Stimulated activated CD4-positive, alpha-beta T cell treated with anti-CD3 and anti-CD28 coated beads, Interleukin-4, amount 100 ng/mL, for 4 hours (primary cell): Measurements from ENCODE around the gene CKMT1A.
"Not testable (repeated sequence)": the region's sequence is repeated elsewhere in the genome, so short reads cannot be mapped to it uniquely, and the experiment has no call there.

Experiments used
- DNase-seq, 2 experiments: peaks; one replicate each; pipeline ENCODE4 v3.0.0-alpha.2; 2020

CKMT1A gene

DNA sequence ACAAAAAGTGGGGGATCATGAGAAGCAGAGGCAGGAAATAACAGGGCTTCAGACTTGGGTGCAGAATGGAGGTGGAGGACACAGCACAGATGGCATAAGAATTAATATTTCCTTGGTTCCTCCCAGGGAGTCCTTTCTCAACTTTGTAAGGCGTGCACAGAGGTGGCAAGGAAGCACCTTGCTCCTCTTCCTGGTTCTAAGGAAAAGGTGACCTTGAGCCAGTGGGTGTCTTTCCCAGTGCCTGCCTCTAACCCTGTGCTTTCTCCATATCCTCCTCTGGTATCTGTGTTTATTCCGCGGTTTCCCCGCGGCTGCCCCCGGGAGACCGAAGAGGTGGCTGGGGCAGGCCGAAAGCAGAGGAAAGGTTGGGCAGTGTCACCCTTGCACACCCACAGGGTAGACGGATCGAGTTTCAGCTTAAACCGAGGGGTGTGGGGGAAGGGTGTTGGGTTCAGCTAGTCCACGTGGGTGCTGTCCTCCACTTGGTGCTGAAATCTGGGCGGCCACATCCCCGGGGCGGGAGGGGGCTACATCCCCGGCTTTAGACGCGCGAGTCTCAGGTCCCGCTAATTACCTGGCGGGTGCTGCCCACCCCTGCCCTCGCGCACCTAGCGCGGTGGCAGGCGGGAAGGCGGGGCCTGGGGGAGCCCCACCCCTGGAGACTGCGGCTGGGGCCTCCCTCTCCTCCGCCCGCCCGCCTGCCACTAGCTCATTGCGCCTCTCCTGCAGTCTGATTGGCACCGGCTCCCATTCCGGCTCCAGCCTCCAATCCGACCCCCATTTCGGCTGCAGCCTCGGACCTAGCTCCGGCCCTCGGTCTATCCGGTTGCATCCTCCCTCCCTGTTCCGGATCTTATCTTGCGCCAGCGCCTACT, at the start of gene CKMT1A:
TSS of gene CKMT1A (plus strand) at position 712 of the 875 bp plus-strand sequence. CDS start 192 bp downstream, outside the sequence.
- not testable (repeated sequence) for DNase-seq

DNA sequence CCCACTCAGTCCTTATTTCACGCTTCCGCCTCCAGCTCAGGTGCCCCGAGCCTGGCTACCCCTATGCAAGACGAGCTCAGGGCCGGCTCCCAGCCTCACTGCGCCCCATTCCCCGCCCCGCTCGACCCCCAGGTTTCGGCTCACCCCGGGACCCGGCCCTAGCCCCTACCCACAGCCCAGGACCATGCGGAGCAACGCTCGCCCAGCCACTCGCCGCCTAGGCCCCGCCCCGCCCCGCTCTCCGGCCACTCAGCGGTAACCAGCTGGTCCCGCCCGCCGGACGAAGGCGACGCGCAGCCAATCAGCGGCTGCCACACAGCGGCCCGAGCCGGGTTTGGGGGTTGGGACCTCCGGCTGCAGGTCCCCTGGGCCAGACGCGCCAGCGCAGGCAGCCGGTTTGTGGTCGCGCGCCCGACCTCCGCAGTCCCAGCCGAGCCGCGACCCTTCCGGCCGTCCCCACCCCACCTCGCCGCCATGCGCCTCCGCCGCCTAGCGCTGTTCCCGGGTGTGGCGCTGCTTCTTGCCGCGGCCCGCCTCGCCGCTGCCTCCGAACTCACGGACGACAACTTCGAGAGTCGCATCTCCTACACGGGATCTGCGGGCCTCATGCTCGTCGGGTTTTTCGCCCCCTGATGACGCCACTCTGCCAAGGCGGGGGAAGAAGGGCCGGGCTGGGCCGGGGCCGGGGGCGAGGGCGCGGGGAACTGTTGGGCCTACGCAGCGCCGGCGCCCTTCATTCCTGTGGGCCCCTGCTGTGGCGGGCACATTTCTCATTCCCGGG, 44.8 kb upstream of the CKMT1A start, which contains the start of gene CATSPER2:
TSS of gene CATSPER2 (minus strand) at position 196 of the 781 bp plus-strand sequence. CDS start 783 bp downstream, outside the sequence.
- no peak for DNase-seq

DNA sequence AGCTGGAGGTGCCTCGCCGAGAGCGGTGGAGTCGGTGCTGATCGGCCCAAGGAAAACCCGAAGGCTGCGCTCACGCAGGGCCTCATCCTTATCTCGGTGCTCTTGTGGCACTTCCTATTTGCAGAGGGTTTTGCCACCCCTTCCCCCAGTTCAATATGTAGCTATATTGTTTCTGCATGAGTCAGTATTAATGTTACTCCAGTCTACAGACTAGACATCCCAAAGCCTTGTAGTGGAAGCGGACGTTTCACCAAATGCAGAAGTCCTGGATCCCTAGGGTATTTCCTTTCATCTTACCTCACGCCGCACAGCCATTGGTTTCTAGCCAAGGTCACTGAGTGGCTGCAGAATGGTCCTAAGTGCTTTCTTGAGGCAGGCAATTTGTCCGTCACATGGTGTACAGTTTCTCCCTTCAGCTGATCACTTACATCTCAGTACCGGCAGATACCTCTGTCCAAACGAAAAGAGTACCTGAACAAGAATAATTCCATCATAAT, 44.2 kb upstream of the CKMT1A start:
- not testable (repeated sequence) for DNase-seq

GRCh38 chr15:43659727-43660126, 33.9 kb upstream of the CKMT1A start:
- not testable (repeated sequence) for DNase-seq

DNA sequence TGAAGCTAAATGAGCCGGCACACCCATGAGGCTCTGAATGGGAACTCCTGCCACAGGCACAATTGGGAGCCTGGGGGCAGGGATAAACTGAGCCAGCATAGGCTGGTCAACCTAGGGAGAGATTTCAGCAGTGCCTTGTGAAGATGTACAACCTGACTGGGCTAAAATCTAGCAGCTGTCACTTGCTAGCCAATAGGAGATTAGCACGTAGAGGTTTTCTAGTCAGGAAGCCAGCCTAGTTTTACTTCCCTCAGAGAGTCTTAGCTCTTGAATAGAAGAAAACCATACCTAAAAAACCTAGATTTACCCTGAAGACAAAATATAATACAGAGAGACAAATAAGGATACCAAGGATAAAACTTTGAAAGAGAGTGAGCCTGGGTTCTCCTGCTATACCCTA, 31.4 kb upstream of the CKMT1A start:
- not testable (repeated sequence) for DNase-seq

GRCh38 chr15:43663333-43663732, 30.3 kb upstream of the CKMT1A start:
- DNase-seq: not testable (repeated sequence)

GRCh38 chr15:43666177-43666576, 27.5 kb upstream of the CKMT1A start:
- not testable (repeated sequence) for DNase-seq

DNA sequence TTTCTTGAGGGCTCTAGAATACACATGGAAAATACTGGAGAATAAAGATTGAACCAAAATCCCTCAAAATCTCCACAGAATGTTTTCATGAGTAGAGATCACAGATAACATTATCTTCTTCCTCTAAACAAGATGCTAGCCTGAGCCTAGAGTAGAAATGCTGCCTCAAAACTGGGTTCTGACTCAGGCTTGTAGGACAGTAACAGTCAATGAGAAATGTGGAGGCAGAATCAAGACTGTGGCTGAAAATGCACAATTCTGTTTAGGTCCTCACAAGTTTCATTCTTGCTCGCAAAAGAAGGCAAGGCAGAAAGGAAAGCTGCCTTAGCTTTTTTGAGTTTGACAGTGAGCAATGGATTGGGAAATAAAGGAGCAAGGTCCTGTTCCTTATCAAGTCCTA, 19.5 kb upstream of the CKMT1A start:
- DNase-seq: not testable (repeated sequence)

DNA sequence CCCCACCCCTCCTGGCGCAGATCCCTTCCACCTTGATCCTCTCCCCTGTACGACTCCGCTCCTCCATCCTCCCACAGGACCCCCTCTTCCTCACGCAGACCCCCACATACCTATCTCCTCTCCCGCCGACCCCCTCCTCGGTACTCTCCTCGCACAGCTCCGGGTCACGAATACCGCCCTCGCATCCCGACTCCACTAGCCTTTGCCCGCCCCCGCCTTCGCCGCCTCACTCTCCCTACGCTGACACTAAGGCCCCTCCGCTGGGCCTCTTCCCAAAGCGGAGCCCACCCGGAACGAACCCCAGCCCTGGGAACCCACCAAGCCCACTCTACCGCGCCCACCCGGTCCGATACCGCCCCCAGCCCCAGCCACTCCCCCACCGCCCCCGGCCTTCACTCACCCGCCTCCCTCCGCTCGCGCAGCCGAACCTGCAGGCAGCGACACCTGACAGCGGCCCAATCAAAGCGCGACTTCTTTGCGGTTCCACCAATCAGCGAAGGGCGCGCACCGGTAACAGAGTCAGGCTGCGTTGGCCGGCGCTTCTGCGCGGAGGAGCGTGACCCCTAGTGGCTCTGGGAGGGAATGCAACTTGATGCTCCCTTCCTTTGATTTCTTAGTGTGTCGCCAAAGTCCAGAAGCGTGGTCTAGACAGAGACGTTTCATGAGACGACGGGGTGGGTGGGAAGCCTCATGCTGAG, 3.9 kb upstream of the CKMT1A start:
- DNase-seq: not testable (repeated sequence)

GRCh38 chr15:43692679-43693078, 980 bp upstream of the CKMT1A start:
- DNase-seq: not testable (repeated sequence)

GRCh38 chr15:43702174-43702573, 8.5 kb downstream of the CKMT1A start:
- no peak for DNase-seq

GRCh38 chr15:43702701-43703424, 9.2 kb downstream of the CKMT1A start:
- DNase-seq: no peak

DNA sequence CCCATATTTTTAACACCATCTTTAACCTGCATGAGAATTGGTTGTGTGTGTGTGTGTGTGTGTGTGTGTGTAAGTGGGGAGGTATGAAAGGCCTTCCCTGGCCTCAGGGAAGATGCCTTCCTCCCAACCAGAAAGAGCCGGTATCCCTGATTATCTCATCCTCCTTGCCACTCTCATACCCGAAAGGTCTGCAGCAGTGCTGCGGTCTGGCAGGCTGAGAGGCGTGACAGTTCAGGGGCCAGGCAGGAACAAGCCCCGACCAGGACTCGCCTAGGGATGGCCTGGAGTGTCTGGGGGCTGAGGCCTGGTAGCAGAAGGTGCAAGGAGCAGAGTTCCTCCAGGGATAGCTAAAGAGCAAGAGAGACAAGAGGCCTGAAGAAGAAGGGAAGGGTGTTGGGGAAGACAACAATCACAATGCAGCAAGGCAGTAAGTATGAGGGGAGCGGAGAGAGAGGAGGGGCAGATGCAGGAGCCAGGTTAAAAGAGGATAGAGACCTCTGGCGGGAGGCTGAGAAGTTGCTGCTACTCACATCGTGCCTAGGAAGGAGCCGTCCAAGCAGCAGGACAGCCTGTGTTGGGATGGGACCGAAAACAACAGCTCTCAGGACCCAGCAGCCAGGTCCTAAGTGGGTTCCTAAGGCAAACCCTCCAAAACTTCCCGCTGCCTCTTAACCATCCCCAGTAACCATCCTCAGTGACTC, 16.9 kb downstream of the CKMT1A start:
- not testable (repeated sequence) for DNase-seq

GRCh38 chr15:43723151-43723550, 29.5 kb downstream of the CKMT1A start:
- no peak for DNase-seq

- not testable (repeated sequence) for DNase-seq
Measured at GRCh38 chr15:43726306-43726705, 32.6 kb downstream of the CKMT1A start.

GRCh38 chr15:43728053-43728725, 34.5 kb downstream of the CKMT1A start:
- not testable (repeated sequence) for DNase-seq

- no peak for DNase-seq
Measured at GRCh38 chr15:43735416-43735815, 41.8 kb downstream of the CKMT1A start.

GRCh38 chr15:43746245-43746902, 52.7 kb downstream of the CKMT1A start, which contains the start of gene PDIA3:
Gene PDIA3 (plus strand): TSS chr15:43746438. CDS start chr15:43746540, 102 bp downstream.
- peak; percentile 83 to 85 for DNase-seq

DNA sequence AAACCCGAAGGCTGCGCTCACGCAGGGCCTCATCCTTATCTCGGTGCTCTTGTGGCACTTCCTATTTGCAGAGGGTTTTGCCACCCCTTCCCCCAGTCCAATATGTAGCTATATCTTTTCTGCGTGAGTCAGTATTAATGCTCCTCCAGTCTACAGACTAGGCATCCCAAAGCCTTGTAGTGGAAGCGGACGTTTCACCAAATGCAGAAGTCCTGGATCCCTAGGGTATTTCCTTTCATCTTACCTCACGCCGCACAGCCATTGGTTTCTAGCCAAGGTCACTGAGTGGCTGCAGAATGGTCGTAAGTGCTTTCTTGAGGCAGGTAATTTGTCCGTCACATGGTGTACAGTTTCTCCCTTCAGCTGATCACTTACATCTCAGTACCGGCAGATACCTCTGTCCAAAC, 53.2 kb downstream of the CKMT1A start:
- not testable (repeated sequence) for DNase-seq

DNA sequence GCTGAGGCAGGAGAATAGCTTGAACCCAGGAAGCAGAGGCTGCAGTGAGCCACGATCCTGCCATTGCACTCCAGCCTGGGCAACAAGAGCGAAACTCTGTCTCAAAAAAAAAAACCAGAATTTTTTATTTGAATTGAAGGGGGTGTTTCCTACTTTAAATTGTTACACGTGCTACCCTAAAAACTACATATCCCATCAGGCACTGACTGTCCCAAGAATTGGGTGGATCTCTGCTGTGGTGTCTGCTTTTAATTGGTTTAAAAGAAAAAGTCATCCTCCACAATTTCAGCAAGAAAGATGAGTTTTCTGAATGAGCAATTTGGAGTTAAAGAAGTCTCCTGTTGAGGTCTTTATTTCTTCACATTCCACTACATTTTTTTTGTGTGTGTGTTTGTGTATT, 54.7 kb downstream of the CKMT1A start:
- no peak for DNase-seq
